GM06990 (cell line): ENCODE measurements around the gene DNAH2.

Source experiments
- DNase-seq: peaks from one replicate; pipeline ENCODE4 v3.0.0-alpha.2; 2011; ENCODE audit not compliant: insufficient read length; ENCODE audit errors: extremely low read depth
- H3K27me3 ChIP-seq: replicated peaks from 2 replicates; pipeline ENCODE4 v1.6.0; 2011; ENCODE audit warnings: low read length; ENCODE audit not compliant: control insufficient read depth, insufficient read depth
- H3K36me3 ChIP-seq: 2 replicates; pipeline ENCODE4 v1.5.1; 2011; ENCODE audit warnings: low read length; ENCODE audit not compliant: control insufficient read depth, insufficient read depth
- H3K4me3 ChIP-seq: replicated peaks from 2 replicates; pipeline ENCODE4 v1.5.1; 2011; ENCODE audit warnings: low read depth, mild to moderate bottlenecking, control low read depth, low read length
- CTCF ChIP-seq: IDR thresholded peaks from 2 replicates; pipeline ENCODE4 v1.5.1; 2011; ENCODE audit warnings: low read length, control low read depth, mild to moderate bottlenecking, inconsistent platforms; ENCODE audit not compliant: insufficient read depth, poor library complexity, severe bottlenecking

The DNAH2 gene

GRCh38 chr17:7882629-7883028 lies 165.1 kb downstream of the DNAH2 start:
- H3K27me3 ChIP-seq = no peaks in the 10 kb centered on the region
- no peak for TF ChIP-seq CTCF
- H3K36me3 ChIP-seq = peaks cover 7% of the 10 kb centered on the region
- H3K4me3 ChIP-seq = no peak overlapping the region
- DNase-seq = no peak
